Aorta (tissue), 5 donors: ENCODE data around the gene LSAMP. TPM values are rescaled to one million over a fixed set of nuclear protein-coding genes. Genes with fewer than 3 reads are reported as not detected.

Source experiments
- ATAC-seq: fragments of 200-7000 bp; cut with Tn5 transposase; one replicate; pipeline ENCODE4 v1.9.1; 2022; ENCODE audit warnings: moderate library complexity; ENCODE audit not compliant: low FRiP score
- DNase-seq, 2 donors: peaks; one replicate each; pipeline ENCODE4 v3.0.0-alpha.2; 2020
- H3K27ac ChIP-seq, 2 donors: one replicate each; pipeline ENCODE4 v1.5.1; 2013; ENCODE audit warnings: low read length in 2 of 2, mild to moderate bottlenecking in 2 of 2, moderate library complexity in 2 of 2, control low read depth in 1 of 2, inconsistent platforms in 1 of 2, low read depth in 1 of 2
- H3K27me3 ChIP-seq, 2 donors: one replicate each; pipeline ENCODE4 v1.6.1; 2013; ENCODE audit warnings: control low read depth in 1 of 2, low read length in 1 of 2, mild to moderate bottlenecking in 1 of 2, moderate library complexity in 1 of 2; ENCODE audit not compliant: insufficient read depth in 2 of 2, control insufficient read depth in 1 of 2
- H3K36me3 ChIP-seq, 2 donors: one replicate each; pipeline ENCODE4 v1.6.1; 2013; ENCODE audit warnings: control low read depth in 1 of 2, low read length in 1 of 2, mild to moderate bottlenecking in 1 of 2; ENCODE audit not compliant: insufficient read depth in 2 of 2, control insufficient read depth in 1 of 2
- H3K4me1 ChIP-seq, 2 donors: one replicate each; pipeline ENCODE4 v1.6.1; 2013; ENCODE audit warnings: low read length in 2 of 2, control low read depth in 1 of 2, mild to moderate bottlenecking in 1 of 2, moderate library complexity in 1 of 2; ENCODE audit not compliant: insufficient read depth in 2 of 2, control insufficient read depth in 1 of 2
- H3K4me3 ChIP-seq, 2 donors: one replicate each; pipeline ENCODE4 v1.5.1; 2013; ENCODE audit warnings: low read length in 2 of 2, control low read depth in 1 of 2, mild to moderate bottlenecking in 1 of 2
- H3K9me3 ChIP-seq: one replicate; pipeline ENCODE4 v1.6.1; 2013; ENCODE audit warnings: mild to moderate bottlenecking, low read length; ENCODE audit not compliant: control insufficient read depth
- WGBS, 2 donors: extraction: QIAGEN DNeasy Blood & Tissue Kit; methylation state at CpG; one replicate each; pipeline ENCODE4 v1.1.7; 2013; 5-methylcytosine and 5-hydroxymethylcytosine counted together
- intact Hi-C, 2 donors: fragments of 100-400 bp; cut with DNase I; formaldehyde crosslinking; loops; one replicate each; pipeline versions ENCODE4 v1.14.2 to v1.15.0; 2022
- polyA plus RNA-seq, 2 donors: library from polyadenylated mRNA; stranded (reverse); fragments of 200-250 nt; gene quantifications; one replicate each; pipeline ENCODE4 v1.2.3, GENCODE V29; 2013
- total RNA-seq, 2 donors: library from RNA; stranded (reverse); fragmentation: NEBNext Ultra II Directional; extraction: Animal tissue kit (Norgen Biotek cat#: 25700); gene quantifications; one replicate each; pipeline ENCODE4 v1.2.1, GENCODE V29; 2021
- donor health status: healthy with polysubstance abuse.
- donor health status: Bipolar disorder and iron deficiency.
- donor health status: DM: no; HTN: no; CAD: no.
- donor health status: DM: no; HTN: no; CAD: no.
- donor health status: DM: yes; HTN: yes; CAD: no.

The LSAMP gene
- total and polyA plus RNA-seq, 4 donors, result 0.38 to 7.8 (median 0.88) TPM; not detected in 1

DNA sequence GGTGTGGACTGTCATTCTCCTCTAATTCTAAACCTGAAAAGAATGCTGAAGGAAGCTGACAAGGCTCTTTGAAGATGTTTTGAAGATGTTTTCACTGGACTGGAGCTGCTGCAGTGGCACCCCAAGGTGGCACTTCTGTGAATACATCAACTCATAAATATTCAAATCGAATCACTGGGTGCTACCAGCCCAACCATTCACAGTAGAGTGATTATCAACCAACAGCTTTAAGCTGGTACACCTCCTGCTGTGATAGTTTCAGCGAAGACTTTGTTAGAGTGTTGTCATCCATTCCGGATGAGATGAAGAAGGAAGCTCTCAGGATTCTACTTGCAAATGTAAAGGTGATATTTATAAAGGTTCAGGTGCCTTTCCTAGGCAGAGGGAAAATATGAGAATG, 106.6 kb downstream of the LSAMP start:
- no peak for ATAC-seq
- 75 to 79% methylated on average over 3 of the region's 3 CpGs for WGBS, 2 donors

DNA sequence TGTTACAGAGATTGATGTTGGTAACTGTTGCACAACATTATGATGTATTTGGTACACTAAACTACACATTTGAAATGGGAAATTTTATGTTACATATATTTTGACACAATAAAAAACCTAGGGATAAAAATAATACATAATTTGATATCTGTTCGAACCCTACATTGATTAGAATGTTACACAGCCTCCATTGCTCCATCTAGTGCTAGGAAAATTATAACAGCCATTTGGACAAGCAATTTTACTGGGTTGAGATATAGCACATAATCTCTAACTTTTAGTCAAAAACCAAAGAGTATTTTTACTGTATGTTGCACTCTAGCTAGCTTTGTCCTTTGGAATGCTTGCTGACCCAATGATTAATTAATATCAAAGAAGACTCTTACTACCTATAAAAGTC, 108.1 kb downstream of the LSAMP start:
- intact Hi-C loops, result no loop called here
- no peak overlapping the region for H3K4me3 ChIP-seq
- no peaks in the 10 kb centered on the region for H3K9me3 ChIP-seq
- WGBS, 2 donors, result 75 to 87% methylated on average over 1 of the region's 1 CpG
- no peaks in the 10 kb centered on the region for H3K36me3 ChIP-seq
- H3K4me1 ChIP-seq, result no peaks in the 10 kb centered on the region
- DNase-seq, result no peak
- H3K27me3 ChIP-seq, result no peaks in the 10 kb centered on the region
- H3K27ac ChIP-seq, result no peak overlapping the region
- no peak for ATAC-seq

More for the DNA sequence above, 106.6 kb downstream of the LSAMP start:
- intact Hi-C loops, result no loop called here
- Histone ChIP-seq H3K36me3 (no peaks in the 10 kb centered on the region), H3K9me3 (no peaks in the 10 kb centered on the region), H3K4me3 (no peak overlapping the region), H3K4me1 (no peaks in the 10 kb centered on the region), H3K27ac (no peak overlapping the region), H3K27me3 (no peaks in the 10 kb centered on the region)
- DNase-seq, result no peak

DNA sequence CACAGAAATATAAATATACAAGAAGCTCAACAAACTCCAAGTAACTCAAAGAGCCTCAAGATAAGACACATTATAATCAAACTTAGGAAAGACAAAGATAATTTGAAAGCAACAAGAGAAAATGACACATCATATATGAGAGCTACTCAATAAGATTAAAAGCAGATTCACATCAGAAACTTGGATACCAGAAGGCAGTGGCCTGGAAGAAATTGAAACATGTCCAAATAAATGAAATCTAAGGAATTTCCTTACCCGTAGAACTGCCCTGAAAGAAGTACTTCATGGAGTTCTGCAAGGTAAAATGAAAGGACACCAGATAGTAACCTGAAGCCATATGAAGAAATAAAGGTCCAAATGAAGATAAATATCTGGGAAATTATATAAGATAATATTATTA, 113.9 kb downstream of the LSAMP start:
- H3K4me3 ChIP-seq, result no peak overlapping the region
- H3K9me3 ChIP-seq, result no peaks in the 10 kb centered on the region
- 29 to 43% methylated on average over 1 of the region's 1 CpG for WGBS, 2 donors
- no peak overlapping the region for H3K27ac ChIP-seq
- no peaks in the 10 kb centered on the region for H3K27me3 ChIP-seq
- no peaks in the 10 kb centered on the region for H3K4me1 ChIP-seq
- ATAC-seq (no peak), DNase-seq (no peak)
- H3K36me3 ChIP-seq, result no peaks in the 10 kb centered on the region
- intact Hi-C loops, result no loop called here

DNA sequence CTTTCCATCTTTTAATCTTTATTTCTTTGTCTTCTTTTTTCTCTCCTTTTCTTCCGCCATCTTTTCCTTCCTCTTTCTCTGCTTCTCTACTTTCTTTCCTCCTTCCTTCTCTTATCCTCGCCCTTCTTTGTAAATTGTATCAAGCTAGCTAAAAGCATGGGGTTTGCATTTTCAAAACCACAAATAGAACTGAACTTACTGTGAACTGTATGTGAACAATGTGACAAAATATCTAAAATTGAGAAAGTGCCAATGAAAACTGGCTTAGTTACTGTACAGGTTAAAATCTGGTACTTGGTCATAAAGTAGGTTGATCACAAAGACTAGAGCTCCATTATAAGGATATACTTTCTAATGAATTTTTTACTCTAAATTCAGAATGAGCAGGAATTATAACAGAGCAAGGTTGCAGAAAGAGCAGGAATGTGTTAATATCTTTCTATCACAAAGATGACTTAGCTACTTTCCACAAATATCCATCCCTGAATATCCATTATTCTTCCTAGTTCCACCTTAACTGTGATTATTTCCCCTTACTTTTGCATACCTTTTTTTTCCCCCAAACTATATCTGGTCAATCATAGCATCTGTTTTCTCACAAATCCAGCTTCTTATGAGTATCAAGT, 122.4 kb downstream of the LSAMP start:
- intact Hi-C loops, result no loop called here
- no peaks in the 10 kb centered on the region for H3K9me3 ChIP-seq
- WGBS, 2 donors, result 78 to 89% methylated on average over 2 of the region's 2 CpGs
- DNase-seq, result no peak
- H3K4me1 ChIP-seq, result no peaks in the 10 kb centered on the region
- H3K27ac ChIP-seq, result no peak overlapping the region
- no peaks in the 10 kb centered on the region for H3K27me3 ChIP-seq
- ATAC-seq, result no peak
- H3K36me3 ChIP-seq, result no peaks in the 10 kb centered on the region
- H3K4me3 ChIP-seq, result no peak overlapping the region

DNA sequence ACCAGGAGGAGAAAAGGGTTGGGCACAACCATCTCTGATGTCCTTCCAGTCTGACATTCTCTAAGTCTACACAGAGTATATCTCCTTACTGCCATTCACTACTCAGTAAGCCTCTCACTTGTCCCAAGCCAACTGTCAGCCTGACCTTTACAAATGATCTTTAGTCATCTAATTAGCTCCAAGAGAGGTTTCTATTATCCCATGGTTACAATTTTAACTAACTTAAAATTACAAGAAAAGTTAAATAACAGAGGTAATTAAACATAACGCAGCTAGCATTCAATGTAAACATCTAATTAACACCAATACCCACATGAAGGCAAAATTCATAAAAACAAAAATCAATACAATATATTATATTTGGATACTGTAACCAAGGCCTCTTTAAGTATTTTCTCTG, 126.9 kb downstream of the LSAMP start:
- intact Hi-C loops, result no loop called here
- no peaks in the 10 kb centered on the region for H3K36me3 ChIP-seq
- WGBS, 2 donors, result 93 to 96% methylated on average over 1 of the region's 1 CpG
- no peaks in the 10 kb centered on the region for H3K9me3 ChIP-seq
- no peaks in the 10 kb centered on the region for H3K4me1 ChIP-seq
- no peak for ATAC-seq
- no peak overlapping the region for H3K4me3 ChIP-seq
- H3K27me3 ChIP-seq, result no peaks in the 10 kb centered on the region
- DNase-seq, result no peak
- no peak overlapping the region for H3K27ac ChIP-seq

DNA sequence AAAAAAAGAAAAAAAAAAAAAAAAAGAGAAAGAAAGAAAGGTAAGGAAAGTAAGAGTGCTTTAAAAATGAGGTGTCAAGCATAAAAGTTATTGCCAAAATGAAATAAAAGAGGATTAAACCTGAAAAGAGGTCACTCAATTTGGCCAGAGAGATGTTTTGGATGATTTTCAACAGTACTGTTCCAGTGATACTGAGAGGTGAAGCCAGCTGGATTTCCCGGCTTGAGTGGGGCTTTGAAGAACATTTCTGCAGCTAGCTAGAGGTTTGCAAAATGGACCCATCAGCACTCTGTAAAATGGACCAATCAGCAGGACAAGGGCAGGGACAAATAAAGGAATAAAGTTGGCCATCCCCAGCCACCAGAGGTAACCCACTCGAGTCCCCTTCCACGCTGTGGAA, 128.5 kb downstream of the LSAMP start:
- intact Hi-C loops, result no loop called here
- WGBS, 2 donors, result 72 to 77% methylated on average over 3 of the region's 3 CpGs
- H3K27ac ChIP-seq, result no peak overlapping the region
- DNase-seq (no peak), ATAC-seq (no peak)
- no peaks in the 10 kb centered on the region for H3K36me3 ChIP-seq
- H3K9me3 ChIP-seq, result no peaks in the 10 kb centered on the region
- H3K27me3 ChIP-seq, result no peaks in the 10 kb centered on the region
- H3K4me1 ChIP-seq, result no peaks in the 10 kb centered on the region
- no peak overlapping the region for H3K4me3 ChIP-seq

DNA sequence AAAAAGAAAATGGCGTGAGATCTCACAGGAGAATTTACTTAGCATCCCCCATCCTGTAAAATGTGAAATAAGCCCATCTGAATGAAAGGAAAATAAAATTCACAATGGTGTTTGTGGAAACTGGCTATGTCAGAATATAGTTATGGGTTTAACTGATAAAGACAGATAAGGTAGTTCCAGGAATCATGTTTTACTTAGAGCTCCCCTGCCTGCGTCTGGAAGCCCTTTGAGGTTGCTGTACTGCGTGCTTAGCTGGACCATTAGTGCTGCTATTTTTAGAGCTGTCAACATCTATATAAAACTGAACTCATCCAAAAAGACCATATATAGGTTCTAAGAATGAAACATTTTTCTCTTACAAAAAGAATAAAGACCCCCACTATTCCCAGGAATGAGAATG, 130.8 kb downstream of the LSAMP start:
- WGBS, 2 donors, result 3 to 9% methylated on average over 3 of the region's 3 CpGs
- H3K4me3 ChIP-seq, result no peak overlapping the region
- H3K27me3 ChIP-seq, result no peaks in the 10 kb centered on the region
- H3K9me3 ChIP-seq, result no peaks in the 10 kb centered on the region
- H3K4me1 ChIP-seq, result no peaks in the 10 kb centered on the region
- H3K36me3 ChIP-seq, result no peaks in the 10 kb centered on the region
- intact Hi-C loops, result no loop called here
- no peak overlapping the region for H3K27ac ChIP-seq
- no peak for DNase-seq
- ATAC-seq, result no peak

DNA sequence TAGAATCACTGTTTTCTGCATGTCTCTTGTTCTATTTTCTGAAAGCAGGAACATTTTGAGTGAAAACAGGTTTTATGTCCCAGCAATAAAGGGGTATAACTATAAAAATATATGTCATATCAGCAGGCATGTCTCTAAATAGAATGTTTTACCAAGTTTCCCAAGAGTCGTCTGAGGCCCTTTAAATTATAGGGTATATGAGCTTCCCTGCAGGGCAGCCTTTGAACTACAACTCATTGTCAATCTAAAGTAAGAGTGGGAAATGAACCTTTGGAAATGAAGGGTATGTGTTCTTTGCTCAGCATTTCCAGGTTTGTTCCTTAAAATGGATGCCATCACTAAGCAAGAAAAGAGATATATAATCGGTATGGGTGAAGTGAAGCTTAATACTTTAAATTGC, 138.6 kb downstream of the LSAMP start:
- no peak overlapping the region for H3K27ac ChIP-seq
- ATAC-seq (no peak), DNase-seq (no peak)
- no peaks in the 10 kb centered on the region for H3K9me3 ChIP-seq
- no peaks in the 10 kb centered on the region for H3K27me3 ChIP-seq
- H3K4me3 ChIP-seq, result no peak overlapping the region
- intact Hi-C loops, result no loop called here
- H3K4me1 ChIP-seq, result no peaks in the 10 kb centered on the region
- 64 to 68% methylated on average over 2 of the region's 2 CpGs for WGBS, 2 donors
- H3K36me3 ChIP-seq, result no peaks in the 10 kb centered on the region

DNA sequence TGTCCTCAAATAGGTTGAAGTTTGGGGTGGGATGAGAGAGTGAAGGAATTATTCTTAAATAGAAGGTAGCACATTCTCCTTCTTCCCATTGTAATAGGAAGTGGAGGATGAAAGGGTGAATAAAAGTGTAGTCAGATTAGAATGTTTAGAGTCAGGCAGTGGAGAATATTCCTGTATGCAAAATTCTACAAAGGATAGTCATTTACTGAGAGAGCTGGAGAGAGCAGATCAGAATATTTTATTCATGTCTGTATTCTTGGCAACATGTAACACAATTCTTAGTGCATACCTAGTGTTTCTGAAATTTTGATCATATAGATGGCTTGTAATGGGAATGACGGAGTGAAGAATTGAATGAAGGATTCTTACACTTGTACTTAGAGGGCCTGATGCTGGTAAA, 139.1 kb downstream of the LSAMP start:
- H3K36me3 ChIP-seq, result no peaks in the 10 kb centered on the region
- H3K27ac ChIP-seq, result no peak overlapping the region
- WGBS, 2 donors, result 96 to 97% methylated on average over 1 of the region's 1 CpG
- intact Hi-C loops, result no loop called here
- ATAC-seq, result no peak
- no peaks in the 10 kb centered on the region for H3K9me3 ChIP-seq
- H3K27me3 ChIP-seq, result no peaks in the 10 kb centered on the region
- DNase-seq, result no peak
- H3K4me1 ChIP-seq, result no peaks in the 10 kb centered on the region
- no peak overlapping the region for H3K4me3 ChIP-seq
